GM19023 (cell line): ENCODE data around the gene FLG.
"Not testable (repeated sequence)": the region's sequence is repeated elsewhere in the genome, so short reads cannot be mapped to it uniquely, and the experiment has no call there.

Experiments
- ATAC-seq: cut with Tn5 transposase; IDR thresholded peaks from one replicate; pipeline ENCODE4 v1.9.1; 2021; ENCODE audit warnings: mild to moderate bottlenecking, moderate library complexity; ENCODE audit not compliant: unreplicated experiment

The FLG gene

DNA sequence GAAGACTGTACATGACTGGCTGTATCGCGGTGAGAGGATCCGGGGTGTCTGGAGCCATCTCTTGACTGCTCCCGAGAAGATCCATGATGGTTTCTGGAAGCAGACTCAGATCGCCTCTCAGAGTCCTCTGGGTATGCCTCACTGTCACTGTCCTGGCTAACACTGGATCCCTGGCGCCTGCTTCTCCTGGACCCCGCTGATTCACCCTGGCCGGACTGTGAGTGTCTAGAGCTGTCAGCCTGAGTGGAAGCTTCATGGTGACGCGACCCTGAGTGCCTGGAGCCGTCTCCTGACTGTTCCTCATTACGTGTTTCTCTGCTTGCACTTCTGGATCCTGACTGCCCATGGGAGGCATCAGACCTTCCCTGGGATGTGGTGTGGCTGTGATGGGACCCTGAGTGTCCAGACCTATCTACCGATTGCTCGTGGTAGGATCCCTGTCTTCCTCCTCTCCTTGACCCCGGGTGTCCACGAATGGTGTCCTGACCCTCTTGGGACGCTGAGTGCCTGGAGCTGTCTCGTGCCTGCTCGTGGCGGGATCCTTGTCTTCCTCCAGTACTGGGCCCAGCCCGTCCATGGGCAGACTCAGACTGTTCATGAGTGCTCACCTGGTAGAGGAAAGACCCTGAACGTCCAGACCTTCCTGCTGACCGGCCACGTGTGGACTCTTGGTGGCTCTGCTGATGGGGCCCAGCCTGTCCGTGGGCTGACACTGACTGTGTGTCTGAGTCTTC is 21.7 kb downstream of the FLG start:
- not testable (repeated sequence) for ATAC-seq

GRCh38 chr1:152256394-152256793 is 68.6 kb downstream of the FLG start:
- ATAC-seq, result not testable (repeated sequence)
